ENCODE measurements around the gene PSMD2. TPM values are rescaled to one million over a fixed set of nuclear protein-coding genes. Genes with fewer than 3 reads are reported as not detected.

The PSMD2 gene
- total RNA-seq, 1 donor from 2014 or later = 232 TPM

- TF ChIP-seq, protein P1, sequence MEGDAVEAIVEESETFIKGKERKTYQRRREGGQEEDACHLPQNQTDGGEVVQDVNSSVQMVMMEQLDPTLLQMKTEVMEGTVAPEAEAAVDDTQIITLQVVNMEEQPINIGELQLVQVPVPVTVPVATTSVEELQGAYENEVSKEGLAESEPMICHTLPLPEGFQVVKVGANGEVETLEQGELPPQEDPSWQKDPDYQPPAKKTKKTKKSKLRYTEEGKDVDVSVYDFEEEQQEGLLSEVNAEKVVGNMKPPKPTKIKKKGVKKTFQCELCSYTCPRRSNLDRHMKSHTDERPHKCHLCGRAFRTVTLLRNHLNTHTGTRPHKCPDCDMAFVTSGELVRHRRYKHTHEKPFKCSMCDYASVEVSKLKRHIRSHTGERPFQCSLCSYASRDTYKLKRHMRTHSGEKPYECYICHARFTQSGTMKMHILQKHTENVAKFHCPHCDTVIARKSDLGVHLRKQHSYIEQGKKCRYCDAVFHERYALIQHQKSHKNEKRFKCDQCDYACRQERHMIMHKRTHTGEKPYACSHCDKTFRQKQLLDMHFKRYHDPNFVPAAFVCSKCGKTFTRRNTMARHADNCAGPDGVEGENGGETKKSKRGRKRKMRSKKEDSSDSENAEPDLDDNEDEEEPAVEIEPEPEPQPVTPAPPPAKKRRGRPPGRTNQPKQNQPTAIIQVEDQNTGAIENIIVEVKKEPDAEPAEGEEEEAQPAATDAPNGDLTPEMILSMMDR (IDR thresholded peaks at IDR 0.05; ENCODE audit: unreplicated experiment) = no peak
- H3K27me3 Mint-ChIP-seq (ENCODE audit: low read depth) = no peaks in the 10 kb centered on the region
- peaks cover 7% of the 10 kb centered on the region for H3K36me3 Mint-ChIP-seq
- peaks cover 13% of the 10 kb centered on the region for H3K4me1 Mint-ChIP-seq
- H3K27ac Mint-ChIP-seq = no peak overlapping the region
- no peak overlapping the region for H3K4me3 Mint-ChIP-seq
- no peak for DNase-seq (ENCODE audit: low spot score in 2 of 2, unreplicated experiment in 2 of 2)
- no peaks in the 10 kb centered on the region for H3K9me3 Mint-ChIP-seq
These were observed 45.7 kb downstream of the PSMD2 start for GRCh38 chr3:184344579-184345316.

- TF ChIP-seq, protein P1 (IDR thresholded peaks at IDR 0.05; ENCODE audit: unreplicated experiment) = no peak
- peak overlapping the region; percentile 40 for H3K27ac Mint-ChIP-seq
- no peaks in the 10 kb centered on the region for H3K27me3 Mint-ChIP-seq (ENCODE audit: low read depth)
- H3K4me1 Mint-ChIP-seq = peaks cover 13% of the 10 kb centered on the region
- no peak overlapping the region for H3K4me3 Mint-ChIP-seq
- no peaks in the 10 kb centered on the region for H3K9me3 Mint-ChIP-seq
- no peak for DNase-seq (ENCODE audit: low spot score in 2 of 2, unreplicated experiment in 2 of 2)
- H3K36me3 Mint-ChIP-seq = peaks cover 7% of the 10 kb centered on the region
These were observed 46.5 kb downstream of the PSMD2 start for GRCh38 chr3:184345317-184346144.

DNA sequence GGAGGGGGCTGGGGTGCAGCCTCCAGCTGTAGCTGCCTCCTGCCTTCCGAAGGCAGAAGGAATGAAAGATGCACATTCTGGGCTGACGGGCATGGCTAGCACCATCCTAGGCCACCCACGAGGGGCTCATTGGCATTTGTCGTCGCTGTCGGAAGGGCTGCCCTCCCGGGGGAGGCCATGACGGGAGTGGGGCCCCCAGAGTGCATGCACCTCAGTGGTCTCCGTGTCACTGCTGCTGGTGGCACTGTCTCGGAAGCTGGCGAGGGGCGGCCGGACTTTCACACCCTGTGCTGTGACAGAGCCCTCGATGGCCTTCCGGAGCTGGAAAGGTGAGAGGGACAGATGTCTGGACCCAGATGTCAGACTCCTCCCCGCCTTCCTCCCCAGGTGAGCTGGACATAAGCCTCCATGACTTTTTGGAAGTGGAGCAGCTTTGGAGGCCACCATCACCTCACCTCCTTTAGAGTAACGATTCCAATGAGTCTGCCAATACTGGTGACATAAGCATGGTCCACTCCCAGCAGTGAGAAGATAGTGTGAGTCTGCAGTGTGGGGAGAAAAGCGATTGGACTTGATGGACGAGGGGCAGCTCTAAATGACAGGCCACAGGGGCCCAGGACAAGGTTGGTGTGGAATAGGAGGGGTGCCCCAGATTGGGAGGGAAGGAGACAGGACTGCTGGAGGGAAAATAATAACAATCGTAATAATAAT lies 47.6 kb downstream of the PSMD2 start:
- Mint-ChIP-seq H3K4me1 (peaks cover 18% of the 10 kb centered on the region), H3K9me3 (no peaks in the 10 kb centered on the region), H3K36me3 (peaks cover 7% of the 10 kb centered on the region), H3K27me3 (ENCODE audit: low read depth) (no peaks in the 10 kb centered on the region), H3K27ac (peak overlapping the region; percentile 81), H3K4me3 (no peak overlapping the region)
- TF ChIP-seq, protein P1 (IDR thresholded peaks at IDR 0.05; ENCODE audit: unreplicated experiment) = no peak
- no peak for DNase-seq (ENCODE audit: low spot score in 2 of 2, unreplicated experiment in 2 of 2)

DNA sequence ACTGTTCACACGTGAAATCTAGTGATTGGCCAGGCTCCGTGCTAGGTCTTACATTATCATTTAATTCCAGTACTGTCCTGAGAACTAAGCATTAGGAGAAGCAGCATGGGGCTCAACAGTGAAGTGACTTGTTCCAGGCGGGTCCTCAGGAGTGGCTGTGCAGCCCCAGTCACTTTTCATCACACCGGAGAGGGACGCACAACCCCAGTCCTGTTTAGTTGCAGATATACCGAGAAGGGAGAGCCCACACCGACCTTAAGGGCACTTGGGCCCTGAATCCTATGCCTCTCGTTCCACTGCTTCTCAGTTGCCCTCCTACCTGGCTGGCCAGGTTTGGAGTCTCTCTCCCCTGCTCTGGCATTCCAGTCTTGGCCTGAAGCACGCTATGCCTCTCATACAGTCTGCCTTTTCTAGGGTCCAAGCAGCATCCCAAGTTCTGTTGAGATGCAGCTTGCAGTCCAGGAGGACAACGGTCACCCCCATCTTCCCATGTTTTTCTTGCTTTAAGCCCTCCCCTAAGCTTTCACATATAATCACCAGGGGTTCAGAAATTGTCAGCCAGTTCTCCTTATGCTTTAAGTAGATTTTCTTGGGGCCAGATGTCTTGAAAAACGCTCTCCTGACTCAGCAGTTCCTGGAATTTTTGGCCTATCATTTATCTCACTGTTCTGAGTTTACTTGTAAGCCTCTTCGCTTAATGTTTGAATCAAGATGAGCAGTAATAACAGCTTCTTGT lies 48.4 kb downstream of the PSMD2 start:
- Mint-ChIP-seq H3K27ac (peak overlapping the region; percentile 81), H3K36me3 (peaks cover 10% of the 10 kb centered on the region), H3K27me3 (ENCODE audit: low read depth) (no peaks in the 10 kb centered on the region), H3K4me3 (no peak overlapping the region), H3K4me1 (peaks cover 21% of the 10 kb centered on the region), H3K9me3 (no peaks in the 10 kb centered on the region)
- DNase-seq (ENCODE audit: low spot score in 2 of 2, unreplicated experiment in 2 of 2) = no peak
- TF ChIP-seq, protein P1 (IDR thresholded peaks at IDR 0.05; ENCODE audit: unreplicated experiment) = no peak

- Mint-ChIP-seq H3K27ac (peak overlapping the region; percentile 81), H3K27me3 (ENCODE audit: low read depth) (no peaks in the 10 kb centered on the region), H3K9me3 (no peaks in the 10 kb centered on the region), H3K36me3 (peaks cover 7% of the 10 kb centered on the region), H3K4me3 (no peak overlapping the region), H3K4me1 (peaks cover 21% of the 10 kb centered on the region)
- DNase-seq (ENCODE audit: low spot score in 2 of 2, unreplicated experiment in 2 of 2) = no peak
- TF ChIP-seq, protein P1 (IDR thresholded peaks at IDR 0.05; ENCODE audit: unreplicated experiment) = no peak
These were observed 49.0 kb downstream of the PSMD2 start for GRCh38 chr3:184348057-184348382.

Data from mesothelial cell of epicardium (in vitro differentiated cells).